ENCODE results near the gene MRPS6.
A peak's percentile ranks its signal among the peaks of the same experiment; 100 is the strongest.

The MRPS6 gene

DNA sequence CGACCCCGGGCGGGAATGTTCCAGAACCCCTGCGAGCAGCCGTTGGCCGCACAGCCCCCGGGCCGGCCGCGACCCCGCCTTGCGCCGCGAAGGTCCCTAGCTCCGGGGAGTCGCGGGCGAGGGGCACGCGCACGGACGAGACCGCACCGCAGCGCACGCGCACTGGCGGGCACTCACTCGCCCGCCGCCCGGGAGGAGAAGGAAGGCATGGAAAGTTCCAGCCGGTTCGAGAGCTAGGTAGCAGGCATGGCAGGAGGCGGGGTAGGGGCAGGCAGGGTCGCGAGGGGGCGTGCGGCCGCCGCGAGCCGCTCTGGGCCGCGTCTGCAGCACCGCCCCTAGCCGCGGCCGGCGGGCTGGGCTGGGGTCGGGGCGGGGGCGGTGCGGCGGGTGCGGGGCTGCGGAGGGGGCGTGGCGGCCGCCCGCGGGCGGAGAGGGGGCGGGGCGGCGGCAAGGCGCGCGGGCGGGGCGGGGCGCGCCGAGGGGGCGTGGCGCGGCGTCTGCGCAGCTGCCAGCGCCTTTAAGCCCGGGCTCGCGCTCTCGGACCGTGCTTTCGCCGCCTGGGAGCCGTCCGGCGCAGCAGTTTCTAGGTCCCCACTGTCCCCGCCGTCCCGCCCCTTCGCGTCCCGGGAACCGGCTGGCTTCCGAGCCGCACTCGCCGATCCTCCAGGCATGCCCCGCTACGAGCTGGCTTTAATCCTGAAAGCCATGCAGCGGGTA, at the start of gene MRPS6, which contains the start of gene SLC5A3:
Gene MRPS6, plus strand, starts transcription at position 547 of the 717 bp plus-strand sequence. Its CDS starts 123 bp downstream, at position 670.
Gene SLC5A3, plus strand, starts transcription at position 547 of the 717 bp plus-strand sequence. CDS start 21,621 bp downstream, outside the sequence.
- TF ChIP-seq, protein P1, sequence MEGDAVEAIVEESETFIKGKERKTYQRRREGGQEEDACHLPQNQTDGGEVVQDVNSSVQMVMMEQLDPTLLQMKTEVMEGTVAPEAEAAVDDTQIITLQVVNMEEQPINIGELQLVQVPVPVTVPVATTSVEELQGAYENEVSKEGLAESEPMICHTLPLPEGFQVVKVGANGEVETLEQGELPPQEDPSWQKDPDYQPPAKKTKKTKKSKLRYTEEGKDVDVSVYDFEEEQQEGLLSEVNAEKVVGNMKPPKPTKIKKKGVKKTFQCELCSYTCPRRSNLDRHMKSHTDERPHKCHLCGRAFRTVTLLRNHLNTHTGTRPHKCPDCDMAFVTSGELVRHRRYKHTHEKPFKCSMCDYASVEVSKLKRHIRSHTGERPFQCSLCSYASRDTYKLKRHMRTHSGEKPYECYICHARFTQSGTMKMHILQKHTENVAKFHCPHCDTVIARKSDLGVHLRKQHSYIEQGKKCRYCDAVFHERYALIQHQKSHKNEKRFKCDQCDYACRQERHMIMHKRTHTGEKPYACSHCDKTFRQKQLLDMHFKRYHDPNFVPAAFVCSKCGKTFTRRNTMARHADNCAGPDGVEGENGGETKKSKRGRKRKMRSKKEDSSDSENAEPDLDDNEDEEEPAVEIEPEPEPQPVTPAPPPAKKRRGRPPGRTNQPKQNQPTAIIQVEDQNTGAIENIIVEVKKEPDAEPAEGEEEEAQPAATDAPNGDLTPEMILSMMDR (IDR thresholded peaks at IDR 0.05; ENCODE audit: low read length, missing control alignments): no peak
- DNase-seq (ENCODE audit: low read depth): peak; percentile 85
- peak within 1 kb of the TSS; percentile 73 for H3K4me3 ChIP-seq (replicated peaks; ENCODE audit: low read depth, low read length)

DNA sequence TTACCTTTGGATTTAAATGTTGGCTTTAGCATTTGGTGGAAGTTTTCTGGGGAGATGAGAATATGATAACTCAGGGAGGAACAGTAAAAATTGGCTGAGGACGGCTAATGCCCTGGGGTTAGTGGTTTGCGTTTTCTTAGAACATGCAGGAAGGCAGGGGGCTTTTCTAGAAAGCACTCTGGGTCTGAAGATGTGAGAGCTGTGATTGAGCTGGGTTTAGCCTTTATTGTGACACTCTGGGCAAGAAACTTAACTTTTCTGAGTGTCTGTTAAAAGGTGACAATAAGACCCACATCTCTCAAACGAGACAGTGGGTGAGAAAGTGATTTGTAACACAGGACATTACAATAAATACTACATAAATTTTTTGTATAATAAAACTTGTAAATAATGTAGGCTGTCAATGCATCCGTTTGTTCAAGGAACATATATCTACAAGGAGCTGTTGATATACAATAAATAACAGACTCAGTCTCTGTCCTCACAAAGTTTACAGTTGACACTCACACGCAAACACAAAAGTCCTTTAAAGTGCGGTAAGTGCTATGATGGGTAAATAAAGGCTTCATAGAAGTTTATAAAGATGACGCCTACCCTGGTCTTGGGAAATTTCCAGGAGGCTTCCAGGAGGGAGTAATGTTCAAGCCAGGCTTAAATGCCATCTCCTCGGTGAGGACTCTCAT, 49.5 kb upstream of the MRPS6 start:
- DNase-seq (ENCODE audit: low read depth): no peak
- H3K4me3 ChIP-seq (replicated peaks; ENCODE audit: low read depth, low read length): no peak overlapping the region
- TF ChIP-seq, protein P1 (IDR thresholded peaks at IDR 0.05; ENCODE audit: low read length, missing control alignments): no peak

DNA sequence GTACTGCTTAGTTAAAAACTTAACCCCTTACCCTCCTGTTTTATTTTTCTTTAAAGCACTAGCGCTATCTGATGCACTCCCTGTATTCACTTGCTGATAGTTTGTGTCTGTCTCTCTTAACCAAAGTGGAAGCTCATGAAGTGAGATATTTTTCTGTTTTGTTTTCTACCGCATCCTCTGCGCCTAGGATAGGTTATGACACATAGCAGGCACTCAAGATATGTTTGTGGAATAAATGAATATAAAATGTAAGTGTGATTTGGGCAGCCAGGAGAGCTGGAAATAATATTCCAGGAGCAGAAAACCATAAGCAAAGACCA, 49.0 kb upstream of the MRPS6 start:
- TF ChIP-seq, protein P1 (IDR thresholded peaks at IDR 0.05; ENCODE audit: low read length, missing control alignments): no peak
- DNase-seq (ENCODE audit: low read depth): no peak
- no peak overlapping the region for H3K4me3 ChIP-seq (replicated peaks; ENCODE audit: low read depth, low read length)

DNA sequence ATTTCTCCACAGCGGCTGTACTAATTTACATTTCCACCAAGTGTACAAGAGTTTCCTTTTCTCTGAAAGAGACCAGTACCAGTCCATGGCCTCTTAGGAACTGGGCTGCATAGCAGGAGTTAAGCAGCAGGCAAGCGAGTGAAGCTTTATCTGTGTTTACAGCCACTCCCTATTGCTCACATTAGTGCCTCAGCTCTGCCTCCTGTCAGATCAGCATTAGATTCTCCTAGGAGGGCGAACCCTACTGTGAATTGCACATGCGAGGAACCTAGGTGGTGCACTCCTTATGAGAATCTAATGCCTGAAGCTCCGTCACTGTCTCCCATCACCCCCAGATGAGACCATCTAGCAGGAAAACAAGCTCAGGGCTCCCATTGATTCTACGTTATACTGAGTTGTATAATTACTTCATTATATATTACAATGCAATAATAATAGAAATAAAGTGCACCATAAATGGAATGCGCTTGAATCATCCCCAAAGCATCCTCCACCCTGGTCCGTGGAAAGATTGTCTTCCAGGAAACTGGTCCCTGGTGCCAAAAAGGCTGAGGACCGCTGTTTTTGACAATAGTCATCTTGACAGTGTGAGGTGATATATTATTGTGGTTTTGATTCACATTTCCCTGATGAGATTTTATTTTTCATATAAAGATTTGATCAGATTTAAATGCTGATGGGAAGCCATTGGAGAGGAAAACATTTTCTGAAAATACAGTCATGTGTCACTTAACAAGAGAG, 45.5 kb upstream of the MRPS6 start:
- H3K4me3 ChIP-seq (replicated peaks; ENCODE audit: low read depth, low read length): no peak overlapping the region
- DNase-seq (ENCODE audit: low read depth): no peak
- TF ChIP-seq, protein P1 (IDR thresholded peaks at IDR 0.05; ENCODE audit: low read length, missing control alignments): no peak

DNA sequence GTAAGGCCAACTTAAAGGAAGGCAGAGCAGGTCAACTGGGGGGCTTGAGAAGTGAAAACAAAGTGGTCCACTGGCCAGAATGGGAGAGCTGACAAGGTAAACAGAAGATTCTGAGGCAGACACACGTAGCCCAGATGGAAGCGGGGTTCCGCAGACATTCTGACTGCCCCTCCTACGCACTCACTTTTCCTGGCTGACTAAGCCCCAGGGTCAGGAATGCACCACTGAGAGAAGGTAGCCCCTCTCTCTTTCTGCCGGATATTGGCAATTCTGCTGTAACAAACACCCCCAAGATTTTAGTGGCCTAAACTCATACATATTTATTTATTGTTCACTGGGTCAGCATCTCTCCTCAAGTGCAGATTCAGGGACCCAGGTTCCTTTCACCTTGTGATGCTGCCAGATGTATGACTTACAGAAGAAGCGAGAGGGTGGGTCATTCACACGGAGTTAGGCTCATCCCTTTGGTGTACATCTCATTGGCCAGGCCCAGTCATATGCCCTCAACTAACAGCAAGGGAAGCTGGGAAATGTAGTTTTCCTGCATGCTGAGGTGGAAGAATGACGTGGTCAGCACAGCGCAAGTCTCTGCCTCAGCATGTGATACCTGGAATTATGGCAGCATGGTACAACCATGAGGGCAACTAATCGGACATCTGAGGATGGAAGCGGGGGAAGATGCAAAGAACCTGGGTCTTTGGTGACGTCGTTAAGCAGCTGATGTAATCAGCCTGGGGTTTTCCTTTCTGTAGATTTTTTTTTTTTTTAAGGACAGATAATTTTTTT, 43.4 kb upstream of the MRPS6 start:
- H3K4me3 ChIP-seq (replicated peaks; ENCODE audit: low read depth, low read length): peak overlapping the region; percentile 21
- DNase-seq (ENCODE audit: low read depth): peak; percentile 86
- TF ChIP-seq, protein P1 (IDR thresholded peaks at IDR 0.05; ENCODE audit: low read length, missing control alignments): no peak

DNA sequence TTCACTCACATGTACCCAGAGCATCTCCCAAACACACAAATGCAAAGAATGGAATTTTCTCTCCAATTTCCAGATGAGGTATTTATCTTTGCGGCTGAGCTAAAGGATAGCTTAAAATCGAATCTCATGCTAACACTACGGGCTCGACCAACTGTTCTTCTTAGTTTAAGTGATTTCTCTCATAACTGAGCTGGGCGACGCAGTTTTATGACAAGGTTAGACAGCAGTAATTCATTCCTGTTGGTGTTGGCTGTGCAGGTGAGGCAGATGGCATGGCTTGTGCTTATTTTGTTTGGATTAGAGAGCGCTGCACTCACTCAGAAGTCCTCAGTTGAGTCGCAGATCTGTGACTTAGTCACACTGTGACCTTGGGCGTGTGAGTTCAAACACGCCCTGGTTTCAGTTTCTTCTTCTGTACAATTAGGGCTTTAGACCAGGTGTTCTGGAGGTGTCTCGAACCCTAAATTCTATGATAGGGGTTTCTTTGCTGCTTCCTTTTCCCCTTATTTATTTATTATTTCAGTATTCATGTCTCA, 41.5 kb upstream of the MRPS6 start:
- DNase-seq (ENCODE audit: low read depth): no peak
- TF ChIP-seq, protein P1 (IDR thresholded peaks at IDR 0.05; ENCODE audit: low read length, missing control alignments): no peak
- no peak overlapping the region for H3K4me3 ChIP-seq (replicated peaks; ENCODE audit: low read depth, low read length)
